ENCODE data around the gene ZNF76. TPM values are rescaled to one million over a fixed set of nuclear protein-coding genes. Genes with fewer than 3 reads are reported as not detected.
A peak's percentile ranks its signal among the peaks of the same experiment; 100 is the strongest.

Gene ZNF76
- total and polyA plus RNA-seq, 2 of the 13 experiments (the other 11 are each of a cell fraction or from before 2014, with no cell fraction given) = 13.2 to 26.4 TPM

GRCh38 chr6:35292494-35292893 is 33.0 kb downstream of the ZNF76 start:
- Histone ChIP-seq H3K27ac (ENCODE audit: extremely low read length, insufficient read depth, low read length) (no peak overlapping the region), H3K36me3 (replicated peaks in 1 of 2; ENCODE audit: control insufficient read depth in 1 of 2, insufficient read depth in 2 of 2, low read length in 2 of 2) (peaks cover 16 to 34% of the 10 kb centered on the region in 2 experiments), H3K27me3 (ENCODE audit: control insufficient read depth in 1 of 2, insufficient read depth in 2 of 2, low read length in 2 of 2) (no peaks in the 10 kb centered on the region), H3K79me2 (ENCODE audit: insufficient read depth, low read length) (no peaks in the 10 kb centered on the region), H3K4me3 (replicated peaks in 1 of 3; ENCODE audit: insufficient read depth in 1 of 3, low read depth in 2 of 3, low read length in 3 of 3) (no peak overlapping the region), H4K20me1 (ENCODE audit: insufficient read depth, low read length) (no peaks in the 10 kb centered on the region), H3K9me3 (ENCODE audit: low read length) (no peaks in the 10 kb centered on the region), H3K4me2 (ENCODE audit: low read depth, low read length) (no peak overlapping the region), H2AFZ (ENCODE audit: low read length) (no peak overlapping the region), H3K4me1 (ENCODE audit: insufficient read depth, low read length) (peaks cover 5% of the 10 kb centered on the region), H3K9ac (ENCODE audit: insufficient read depth, low read depth, low read length) (no peak overlapping the region)
- intact Hi-C loops (cut with micrococcal nuclease; ENCODE audit: unreplicated experiment) = loop anchor here (10.0 kb wide), 1 partner anchor 442 kb away; the partner anchor contains the start of gene ARMC12
- POLR2A ChIA-PET = interaction anchor here (1.6 kb wide), 1 partner anchor 33 kb away, joined by 7 read pairs; the partner anchor contains the start of gene ZNF76
- CTCF ChIA-PET (ENCODE audit: low intra/inter-chr PET ratio, low total read pairs) = no interaction called here
- FAIRE-seq (no peak), DNase-seq (ENCODE audit: low spot score) (no peak), ATAC-seq (no peak)
- 78% methylated on average over 15 of the region's 15 CpGs for WGBS (ENCODE audit: low lambda C conversion rate)
- no TSS peak for BruUV-seq (replicated peaks)
- in situ Hi-C loops (cut with HindIII; ENCODE audit: extremely low pct_ligation_motif_present, low pct_unique_long_range_greater_than_20kb) = no loop called here
- 0 out of 2 replicates have a peak, but pooled peaks have one; percentile 18 for TF ChIP-seq ZNF687 (CRISPR knock-in tag; IDR thresholded peaks at IDR 0.05)
- no peak for TF ChIP-seq POGZ (CRISPR knock-in tag; IDR thresholded peaks at IDR 0.05)
- TF ChIP-seq PHF8 (CRISPR knock-in tag; IDR thresholded peaks at IDR 0.05) = no peak
- TF ChIP-seq ZNF501 (CRISPR knock-in tag; IDR thresholded peaks at IDR 0.05) = no peak
